GM20000 (cell line): ENCODE results near the gene HACE1.
"Not testable (repeated sequence)": the region's sequence is repeated elsewhere in the genome, so short reads cannot be mapped to it uniquely, and the experiment has no call there.

Experiments used
- DNase-seq: peaks from one replicate; pipeline ENCODE4 v3.0.0; 2012; ENCODE audit warnings: low spot score
- TF ChIP-seq, protein P1 (sequence below): IDR thresholded peaks from 2 replicates; pipeline ENCODE4 v1.5.1; 2012; ENCODE audit warnings: mild to moderate bottlenecking, control low read depth; ENCODE audit errors: extremely low read depth, missing control alignments

The HACE1 gene

GRCh38 chr6:104885518-104886043, 25.9 kb upstream of the HACE1 start:
- TF ChIP-seq, protein P1, sequence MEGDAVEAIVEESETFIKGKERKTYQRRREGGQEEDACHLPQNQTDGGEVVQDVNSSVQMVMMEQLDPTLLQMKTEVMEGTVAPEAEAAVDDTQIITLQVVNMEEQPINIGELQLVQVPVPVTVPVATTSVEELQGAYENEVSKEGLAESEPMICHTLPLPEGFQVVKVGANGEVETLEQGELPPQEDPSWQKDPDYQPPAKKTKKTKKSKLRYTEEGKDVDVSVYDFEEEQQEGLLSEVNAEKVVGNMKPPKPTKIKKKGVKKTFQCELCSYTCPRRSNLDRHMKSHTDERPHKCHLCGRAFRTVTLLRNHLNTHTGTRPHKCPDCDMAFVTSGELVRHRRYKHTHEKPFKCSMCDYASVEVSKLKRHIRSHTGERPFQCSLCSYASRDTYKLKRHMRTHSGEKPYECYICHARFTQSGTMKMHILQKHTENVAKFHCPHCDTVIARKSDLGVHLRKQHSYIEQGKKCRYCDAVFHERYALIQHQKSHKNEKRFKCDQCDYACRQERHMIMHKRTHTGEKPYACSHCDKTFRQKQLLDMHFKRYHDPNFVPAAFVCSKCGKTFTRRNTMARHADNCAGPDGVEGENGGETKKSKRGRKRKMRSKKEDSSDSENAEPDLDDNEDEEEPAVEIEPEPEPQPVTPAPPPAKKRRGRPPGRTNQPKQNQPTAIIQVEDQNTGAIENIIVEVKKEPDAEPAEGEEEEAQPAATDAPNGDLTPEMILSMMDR: no peak
- DNase-seq: no peak

- DNase-seq: no peak
- TF ChIP-seq, protein P1: no peak
Measured at GRCh38 chr6:104884867-104885517, 25.3 kb upstream of the HACE1 start.

DNA sequence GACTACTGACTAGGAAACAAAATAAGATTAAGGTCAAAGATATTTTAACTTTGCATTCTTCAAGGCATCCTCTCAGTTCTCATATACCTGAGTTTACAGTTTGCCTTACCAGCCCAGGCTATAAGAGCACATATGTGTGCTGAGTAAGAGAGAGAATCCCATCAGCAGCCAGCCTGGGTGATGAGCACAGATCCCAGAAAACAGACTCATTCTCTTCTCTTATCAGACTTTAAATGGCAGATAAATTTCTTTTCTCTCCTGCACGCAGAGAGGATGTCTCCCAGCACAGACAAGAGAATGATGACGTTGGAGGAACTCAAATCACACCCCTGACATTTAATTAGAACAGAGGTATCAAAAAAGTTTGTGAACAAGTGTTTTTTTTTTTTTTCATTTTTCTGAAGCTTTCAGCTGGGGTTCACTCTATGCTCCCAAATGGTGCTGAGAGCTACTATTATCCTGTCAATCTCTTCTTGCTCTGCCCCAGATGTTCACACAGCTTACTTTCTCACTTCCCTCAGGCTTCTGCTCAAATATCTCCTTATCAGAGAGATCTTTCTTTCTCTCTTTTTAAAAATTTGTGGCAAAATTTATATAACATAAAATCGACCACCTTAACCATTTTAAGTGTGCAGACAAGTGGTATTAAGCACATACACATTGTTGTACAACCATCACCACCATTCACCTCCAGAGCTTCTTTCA, 22.4 kb upstream of the HACE1 start:
- TF ChIP-seq, protein P1: no peak
- DNase-seq: no peak

GRCh38 chr6:104862456-104862855, 2.7 kb upstream of the HACE1 start:
- no peak for DNase-seq
- TF ChIP-seq, protein P1: no peak

DNA sequence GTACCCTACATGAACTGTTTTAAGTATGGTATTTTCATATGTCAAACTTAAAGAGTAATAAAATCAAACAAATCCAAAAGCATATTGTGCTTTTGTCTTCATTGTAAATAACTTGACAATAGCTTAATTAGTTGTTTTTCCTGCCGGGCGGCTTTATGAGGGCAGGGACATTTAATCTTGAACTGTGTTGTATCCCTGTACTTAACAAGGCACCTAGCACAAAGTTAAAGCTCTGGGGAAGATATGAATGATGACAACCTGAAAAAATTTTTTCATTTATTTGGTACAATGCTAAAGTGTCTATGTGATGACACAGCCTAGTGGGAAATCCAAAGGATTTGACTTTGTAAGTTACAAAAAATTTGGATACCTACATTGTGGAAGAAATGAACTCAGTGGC, 502 bp upstream of the HACE1 start:
- TF ChIP-seq, protein P1: no peak
- DNase-seq: no peak

DNA sequence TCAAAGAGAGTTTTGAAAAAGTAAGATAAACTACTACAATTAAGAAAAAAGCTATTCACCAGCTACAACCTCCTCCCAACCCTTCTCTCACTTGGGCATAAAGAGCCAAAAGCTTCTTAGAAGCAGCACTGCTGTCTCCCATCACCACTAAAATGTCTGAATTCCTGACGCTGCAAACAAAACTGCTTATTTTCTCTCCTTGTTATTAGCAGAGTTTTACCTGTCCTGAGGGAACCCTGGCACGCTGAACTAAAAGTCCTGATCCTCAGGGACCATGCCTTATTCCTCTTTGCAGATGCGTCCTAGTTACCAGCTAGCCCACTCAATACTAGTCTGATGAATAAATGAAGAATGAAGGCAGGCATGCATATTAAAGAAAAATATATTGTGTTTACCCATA, 1.1 kb downstream of the HACE1 start:
- TF ChIP-seq, protein P1: no peak
- no peak for DNase-seq

GRCh38 chr6:104855507-104855906, 4.2 kb downstream of the HACE1 start:
- TF ChIP-seq, protein P1: no peak
- DNase-seq: no peak

GRCh38 chr6:104847721-104848120, 12.0 kb downstream of the HACE1 start:
- not testable (repeated sequence) for DNase-seq
